Erythroblast (primary cell): ENCODE data around the gene DDX55.

ENCODE experiments used
- DNase-seq, 2 experiments: peaks; one replicate each; lab custom pipeline; 2025; lab: John Stamatoyannopoulos, UW
- GATA1 ChIP-seq: IDR thresholded peaks from 2 replicates; pipeline ENCODE4 v1.6.1; 2011; ENCODE audit warnings: low read depth, mild to moderate bottlenecking, control low read depth, low read length, moderate library complexity
- POLR2A ChIP-seq: IDR thresholded peaks from 2 replicates; pipeline ENCODE4 v1.6.1; 2011; ENCODE audit warnings: mild to moderate bottlenecking, low read length

Gene DDX55

GRCh38 chr12:123634142-123634561 is 32.3 kb downstream of the DDX55 start:
- DNase-seq, result peak in 1 of 2 experiments; percentile 51
- TF ChIP-seq GATA1 (no peak), POLR2A (no peak)

- no peak for DNase-seq
- TF ChIP-seq POLR2A (no peak), GATA1 (no peak)
Measured at GRCh38 chr12:123643911-123644310, 42.0 kb downstream of the DDX55 start.

GRCh38 chr12:123645380-123645779 is 43.5 kb downstream of the DDX55 start:
- no peak for DNase-seq
- no peak for TF ChIP-seq POLR2A
- TF ChIP-seq GATA1, result no peak

GRCh38 chr12:123645878-123646277 is 44.0 kb downstream of the DDX55 start:
- no peak for DNase-seq
- no peak for TF ChIP-seq GATA1
- TF ChIP-seq POLR2A, result no peak

- no peak for DNase-seq
- TF ChIP-seq GATA1 (no peak), POLR2A (no peak)
Measured at GRCh38 chr12:123648401-123648800, 46.5 kb downstream of the DDX55 start.

GRCh38 chr12:123654129-123654701 is 52.3 kb downstream of the DDX55 start:
- TF ChIP-seq GATA1 (no peak), POLR2A (no peak)
- DNase-seq, result no peak

- DNase-seq, result no peak
- TF ChIP-seq GATA1, result no peak
- no peak for TF ChIP-seq POLR2A
Measured at GRCh38 chr12:123655420-123655819, 53.5 kb downstream of the DDX55 start.

- no peak for TF ChIP-seq POLR2A
- no peak for TF ChIP-seq GATA1
- no peak for DNase-seq
Measured at GRCh38 chr12:123656392-123656791, 54.5 kb downstream of the DDX55 start.

- DNase-seq, result no peak
- TF ChIP-seq POLR2A (no peak), GATA1 (no peak)
Measured at GRCh38 chr12:123657211-123657610, 55.3 kb downstream of the DDX55 start.

- peak in 1 of 2 experiments; percentile 11 for DNase-seq
- TF ChIP-seq POLR2A, result no peak
- no peak for TF ChIP-seq GATA1
Measured at GRCh38 chr12:123659996-123660727, 58.3 kb downstream of the DDX55 start.

- no peak for TF ChIP-seq GATA1
- no peak for TF ChIP-seq POLR2A
- DNase-seq, result no peak
Measured at GRCh38 chr12:123667771-123668170, 65.9 kb downstream of the DDX55 start.
